Measurements from ENCODE around the gene CLPTM1. TPM values are rescaled to one million over a fixed set of nuclear protein-coding genes. Genes with fewer than 3 reads are reported as not detected.

CLPTM1 gene
- total and polyA plus RNA-seq, 2 donors (not counting 3 experiments of a cell fraction or from before 2014, with no cell fraction given) = 108 to 176 TPM

GRCh38 chr19:44974857-44975256 is 19.7 kb downstream of the CLPTM1 start:
- Histone ChIP-seq H3K79me2 (ENCODE audit: control insufficient read depth, insufficient read depth, low read length) (no peaks in the 10 kb centered on the region), H3K4me1 (ENCODE audit: control insufficient read depth, extremely low read depth, insufficient read depth, low read length) (no peaks in the 10 kb centered on the region), H3K4me3 (replicated peaks in 1 of 3; ENCODE audit: insufficient read depth in 1 of 3, low read depth in 1 of 3, low read length in 3 of 3) (no peak overlapping the region), H3K9me3 (replicated peaks; ENCODE audit: control insufficient read depth, insufficient read depth, low read length) (no peaks in the 10 kb centered on the region), H3K36me3 (ENCODE audit: control insufficient read depth in 2 of 2, extremely low read depth in 1 of 2, insufficient read depth in 2 of 2, low read length in 2 of 2) (peaks cover 16 to 44% of the 10 kb centered on the region in 2 experiments), H3K27me3 (ENCODE audit: control insufficient read depth in 2 of 2, insufficient read depth in 2 of 2, low read length in 2 of 2) (no peaks in the 10 kb centered on the region), H3K9me1 (replicated peaks; ENCODE audit: control insufficient read depth, extremely low read depth, insufficient read depth, low read length) (no peaks in the 10 kb centered on the region), H3K27ac (ENCODE audit: insufficient read depth, low read depth, low read length) (no peak overlapping the region), H3K4me2 (ENCODE audit: insufficient read depth, low read length) (no peak overlapping the region), H2AFZ (ENCODE audit: low read depth, low read length) (no peak overlapping the region), H4K20me1 (replicated peaks; ENCODE audit: control insufficient read depth, extremely low read depth, insufficient read depth, low read length) (no peaks in the 10 kb centered on the region), H3K9ac (replicated peaks; ENCODE audit: extremely low read depth, insufficient read depth, low read length) (no peak overlapping the region)
- CTCF ChIA-PET = interaction anchor here (0.6 to 1.5 kb wide), 2 partner anchors 11 to 13 kb away, joined by 3 read pairs; no protein-coding TSS in a partner anchor
- no peak for TF ChIP-seq FOS (IDR thresholded peaks at IDR 0.05; ENCODE audit: borderline replicate concordance, insufficient read depth, low read length)
- no peak for TF ChIP-seq POLR2A (IDR thresholded peaks at IDR 0.05; ENCODE audit: low read depth, low read length)
- no peak for TF ChIP-seq MYC (IDR thresholded peaks at IDR 0.05; ENCODE audit: low read depth, low read length)
- TF ChIP-seq MAX (IDR thresholded peaks at IDR 0.05; ENCODE audit: insufficient read depth, insufficient read length) = no peak
- TF ChIP-seq CTCF (IDR thresholded peaks at IDR 0.05; ENCODE audit: extremely low read depth in 1 of 2, insufficient read depth in 1 of 2, low read depth in 1 of 2, low read length in 2 of 2) = no peak
- no peak for TF ChIP-seq POLR2AphosphoS5 (IDR thresholded peaks at IDR 0.05; ENCODE audit: insufficient read depth, low read depth, low read length)
- TF ChIP-seq EZH2 (IDR thresholded peaks at IDR 0.05; ENCODE audit: borderline replicate concordance, low read depth, low read length, severe bottlenecking) = no peak
- no peak for TF ChIP-seq JUN (IDR thresholded peaks at IDR 0.05; ENCODE audit: borderline replicate concordance, insufficient read depth, insufficient read length, low read depth)
- no peak for TF ChIP-seq GATA2 (IDR thresholded peaks at IDR 0.05; ENCODE audit: insufficient read depth, insufficient read length, low read depth, low read length)
- intact Hi-C loops (cut with micrococcal nuclease) = no loop called here
- dilution Hi-C loops (cut with MboI; ENCODE audit: extremely low pct_ligation_motif_present, low sequenced_read_pairs) = no loop called here
- DNase-seq (ENCODE audit: low read depth, low spot score) (no peak), FAIRE-seq (no peak)
- no TSS peak for BruUV-seq (replicated peaks)
- POLR2A ChIA-PET = no interaction called here

Data from endothelial cell of umbilical vein (primary cell).